Measurements from ENCODE around the gene GSE1.

Gene GSE1

GRCh38 chr16:85680352-85680944, 67.3 kb downstream of the GSE1 start:
- Histone ChIP-seq H3K9ac (ENCODE audit: low read length) (no peak overlapping the region), H3K4me1 (ENCODE audit: control insufficient read depth, insufficient read depth, low read length) (no peaks in the 10 kb centered on the region), H3K27me3 (ENCODE audit: control insufficient read depth, insufficient read depth, low read length) (no peaks in the 10 kb centered on the region), H3K9me3 (ENCODE audit: control insufficient read depth, low read length) (no peaks in the 10 kb centered on the region), H3K4me3 (ENCODE audit: low read length) (no peak overlapping the region), H3K36me3 (ENCODE audit: control insufficient read depth, insufficient read depth, low read length) (no peaks in the 10 kb centered on the region)

DNA sequence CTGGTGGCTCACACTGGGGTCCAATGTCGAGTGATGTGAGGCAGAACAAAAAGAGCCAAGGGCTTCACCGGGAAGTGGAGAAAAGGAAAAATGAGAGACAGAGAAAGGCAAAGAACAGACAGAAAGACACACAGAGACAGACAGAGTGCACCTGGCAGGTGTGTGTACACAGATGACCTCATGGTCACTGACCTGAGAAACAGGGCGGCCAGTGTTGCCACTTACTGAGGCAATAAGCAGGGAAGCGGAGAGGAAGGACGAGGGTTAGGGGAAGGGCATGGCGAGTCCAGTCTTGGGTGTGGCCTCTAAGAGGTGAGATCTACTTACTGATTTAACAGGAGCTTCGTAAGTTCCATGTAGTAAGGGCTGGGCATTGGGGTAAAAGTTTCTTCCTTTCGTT, 68.1 kb downstream of the GSE1 start:
- Histone ChIP-seq H3K4me3 (ENCODE audit: low read length) (no peak overlapping the region), H3K36me3 (ENCODE audit: control insufficient read depth, insufficient read depth, low read length) (no peaks in the 10 kb centered on the region), H3K4me1 (ENCODE audit: control insufficient read depth, insufficient read depth, low read length) (no peaks in the 10 kb centered on the region), H3K9ac (ENCODE audit: low read length) (no peak overlapping the region), H3K27me3 (ENCODE audit: control insufficient read depth, insufficient read depth, low read length) (no peaks in the 10 kb centered on the region), H3K9me3 (ENCODE audit: control insufficient read depth, low read length) (no peaks in the 10 kb centered on the region)

GRCh38 chr16:85682516-85682915, 69.4 kb downstream of the GSE1 start:
- no peaks in the 10 kb centered on the region for H3K4me1 ChIP-seq (ENCODE audit: control insufficient read depth, insufficient read depth, low read length)
- H3K9me3 ChIP-seq (ENCODE audit: control insufficient read depth, low read length) = no peaks in the 10 kb centered on the region
- H3K36me3 ChIP-seq (ENCODE audit: control insufficient read depth, insufficient read depth, low read length) = no peaks in the 10 kb centered on the region
- no peak overlapping the region for H3K4me3 ChIP-seq (ENCODE audit: low read length)
- H3K27me3 ChIP-seq (ENCODE audit: control insufficient read depth, insufficient read depth, low read length) = no peaks in the 10 kb centered on the region
- H3K9ac ChIP-seq (ENCODE audit: low read length) = no peak overlapping the region

- Histone ChIP-seq H3K36me3 (ENCODE audit: control insufficient read depth, insufficient read depth, low read length) (no peaks in the 10 kb centered on the region), H3K27me3 (ENCODE audit: control insufficient read depth, insufficient read depth, low read length) (no peaks in the 10 kb centered on the region), H3K4me3 (ENCODE audit: low read length) (no peak overlapping the region), H3K4me1 (ENCODE audit: control insufficient read depth, insufficient read depth, low read length) (no peaks in the 10 kb centered on the region), H3K9me3 (ENCODE audit: control insufficient read depth, low read length) (no peaks in the 10 kb centered on the region), H3K9ac (ENCODE audit: low read length) (no peak overlapping the region)
Measured at GRCh38 chr16:85683363-85683762, 70.2 kb downstream of the GSE1 start.

DNA sequence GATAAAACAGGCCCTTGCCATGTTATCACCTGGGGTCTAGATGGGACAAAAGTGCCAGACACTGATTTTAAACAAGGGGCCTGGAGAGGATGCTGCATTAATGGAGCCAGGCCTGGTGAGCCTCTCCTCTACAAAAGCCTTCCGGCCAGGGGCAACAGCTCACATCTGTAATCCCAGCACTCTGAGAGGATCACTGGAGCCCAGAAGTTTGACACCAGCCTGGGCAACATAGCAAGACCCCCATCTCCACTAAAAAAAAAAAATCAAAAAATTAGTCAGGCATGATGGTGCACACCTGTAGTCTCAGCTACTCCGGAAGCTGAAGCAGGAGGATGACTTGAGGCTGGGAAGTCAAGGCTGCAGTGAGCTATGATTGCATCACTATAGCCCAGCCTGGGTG, 72.1 kb downstream of the GSE1 start:
- Histone ChIP-seq H3K36me3 (ENCODE audit: control insufficient read depth, insufficient read depth, low read length) (no peaks in the 10 kb centered on the region), H3K9me3 (ENCODE audit: control insufficient read depth, low read length) (no peaks in the 10 kb centered on the region), H3K4me1 (ENCODE audit: control insufficient read depth, insufficient read depth, low read length) (peaks cover 11% of the 10 kb centered on the region), H3K4me3 (ENCODE audit: low read length) (no peak overlapping the region), H3K9ac (ENCODE audit: low read length) (no peak overlapping the region), H3K27me3 (ENCODE audit: control insufficient read depth, insufficient read depth, low read length) (peaks cover 8% of the 10 kb centered on the region)

DNA sequence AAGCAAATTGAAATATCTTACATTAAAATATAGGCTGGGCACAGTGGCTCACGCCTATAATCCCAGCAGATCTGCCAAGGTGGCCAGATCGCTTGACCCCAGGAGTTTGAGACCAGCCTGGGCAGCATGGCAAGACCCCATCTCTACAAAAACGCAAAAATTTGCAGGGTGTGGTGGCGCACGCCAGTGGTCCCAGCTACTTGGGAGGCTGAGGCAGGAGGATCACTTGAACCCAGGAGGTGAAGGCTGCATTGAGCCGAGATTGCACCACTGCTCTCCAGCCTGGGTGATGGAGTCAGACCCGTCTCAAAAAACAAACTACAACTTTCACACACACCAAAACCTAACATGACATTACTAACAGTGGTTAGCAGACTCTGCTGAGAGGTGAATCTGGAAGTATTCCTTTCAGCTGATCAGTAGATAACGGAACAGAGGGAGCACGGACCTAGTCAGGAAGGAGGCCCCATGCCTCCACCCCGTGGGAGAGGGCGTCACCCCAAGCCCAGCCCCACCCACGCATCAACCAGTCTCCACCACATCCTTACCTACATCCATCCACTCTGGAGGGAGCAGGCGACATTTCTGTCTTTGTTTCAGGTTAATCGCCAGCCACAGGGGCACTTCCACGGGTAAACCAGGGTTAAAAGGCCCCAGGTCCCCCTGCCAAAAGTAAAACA, 73.9 kb downstream of the GSE1 start:
- peaks cover 12% of the 10 kb centered on the region for H3K4me1 ChIP-seq (ENCODE audit: control insufficient read depth, insufficient read depth, low read length)
- no peaks in the 10 kb centered on the region for H3K36me3 ChIP-seq (ENCODE audit: control insufficient read depth, insufficient read depth, low read length)
- no peak overlapping the region for H3K9ac ChIP-seq (ENCODE audit: low read length)
- peaks cover 13% of the 10 kb centered on the region for H3K27me3 ChIP-seq (ENCODE audit: control insufficient read depth, insufficient read depth, low read length)
- no peak overlapping the region for H3K4me3 ChIP-seq (ENCODE audit: low read length)
- no peaks in the 10 kb centered on the region for H3K9me3 ChIP-seq (ENCODE audit: control insufficient read depth, low read length)

DNA sequence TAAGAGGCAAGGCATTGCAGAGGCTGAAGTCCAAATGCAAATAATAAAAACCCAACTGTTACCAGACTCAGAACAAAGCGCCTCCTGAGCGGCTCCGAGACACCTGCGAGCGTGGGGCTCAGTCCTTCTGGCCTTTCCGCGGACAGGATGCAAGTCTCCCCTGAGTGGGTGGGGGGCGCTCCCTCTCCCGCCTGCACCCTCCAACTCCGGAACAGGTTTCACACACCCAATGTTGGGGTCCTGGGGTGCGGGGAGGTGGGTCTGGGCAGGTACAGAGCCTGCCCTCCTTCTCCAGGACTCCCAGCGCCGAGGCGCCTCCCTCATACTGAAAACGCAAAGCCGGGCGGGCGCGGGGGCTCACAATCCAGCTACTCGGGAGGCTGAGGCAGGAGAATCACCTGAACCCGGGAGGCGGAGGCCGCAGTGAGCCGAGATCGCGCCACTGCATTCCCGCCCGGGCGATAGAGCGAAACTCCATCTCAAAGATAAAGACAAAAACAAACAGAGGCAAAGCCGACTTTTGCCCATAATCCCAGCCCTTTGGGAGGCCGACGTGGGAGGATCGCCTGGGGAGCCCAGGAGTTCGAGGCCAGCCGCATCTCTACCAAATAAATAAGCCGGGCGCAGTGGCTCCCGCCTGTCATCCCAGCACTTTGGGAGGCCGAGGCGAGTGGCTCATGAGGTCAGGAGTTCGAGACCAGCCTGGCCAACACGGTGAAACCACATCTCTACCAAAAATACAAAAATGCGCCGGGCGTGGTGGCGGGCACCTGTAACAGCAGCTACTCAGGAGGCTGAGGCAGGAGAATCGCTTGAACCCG, 74.7 kb downstream of the GSE1 start:
- no peak overlapping the region for H3K4me3 ChIP-seq (ENCODE audit: low read length)
- peaks cover 13% of the 10 kb centered on the region for H3K27me3 ChIP-seq (ENCODE audit: control insufficient read depth, insufficient read depth, low read length)
- H3K9ac ChIP-seq (ENCODE audit: low read length) = no peak overlapping the region
- no peaks in the 10 kb centered on the region for H3K9me3 ChIP-seq (ENCODE audit: control insufficient read depth, low read length)
- peaks cover 12% of the 10 kb centered on the region for H3K4me1 ChIP-seq (ENCODE audit: control insufficient read depth, insufficient read depth, low read length)
- H3K36me3 ChIP-seq (ENCODE audit: control insufficient read depth, insufficient read depth, low read length) = no peaks in the 10 kb centered on the region

DNA sequence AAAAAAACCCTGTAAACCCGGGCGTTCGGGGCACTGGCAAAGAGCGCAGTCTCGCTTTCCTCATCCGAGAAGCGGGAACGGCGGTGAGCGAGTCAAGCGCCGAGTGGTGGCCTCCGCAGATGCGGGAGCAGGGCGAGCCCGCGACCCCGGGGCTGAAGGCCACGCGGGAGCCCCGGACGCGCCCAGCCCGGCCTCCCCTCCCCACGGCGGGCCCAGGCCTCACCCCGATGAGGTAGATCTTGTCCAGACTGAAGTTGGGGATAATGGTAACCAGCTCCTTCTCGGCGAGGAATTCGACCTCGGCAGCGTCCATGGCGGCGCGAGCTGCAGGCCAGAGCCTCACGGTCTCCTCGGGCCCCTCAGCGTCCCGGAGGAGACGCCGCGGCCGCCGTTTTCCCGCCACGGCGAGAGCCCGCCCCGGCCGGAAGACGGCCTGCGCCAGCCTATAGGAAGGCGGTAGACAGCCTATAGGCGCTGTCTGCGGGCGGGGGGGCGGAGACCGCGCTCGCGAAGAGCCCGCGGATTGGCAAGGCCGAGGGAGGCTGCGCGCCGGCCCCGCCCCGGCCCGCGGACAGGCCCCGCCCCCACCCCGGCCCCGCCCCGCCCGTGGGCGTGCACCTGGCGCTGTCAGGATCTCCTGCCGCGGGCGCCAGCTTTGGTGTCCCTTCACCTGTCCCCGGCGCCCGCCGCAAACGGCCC, 75.6 kb downstream of the GSE1 start, which contains the start of gene GINS2:
GINS2 (minus strand) TSS at position 369 of the 699 bp plus-strand sequence; CDS start at position 313, 56 bp downstream.
- Histone ChIP-seq H3K27me3 (ENCODE audit: control insufficient read depth, insufficient read depth, low read length) (peaks cover 13% of the 10 kb centered on the region), H3K36me3 (ENCODE audit: control insufficient read depth, insufficient read depth, low read length) (no peaks in the 10 kb centered on the region), H3K4me3 (ENCODE audit: low read length) (peak within 1 kb of the TSS; percentile 31), H3K4me1 (ENCODE audit: control insufficient read depth, insufficient read depth, low read length) (peaks cover 12% of the 10 kb centered on the region), H3K9me3 (ENCODE audit: control insufficient read depth, low read length) (no peaks in the 10 kb centered on the region), H3K9ac (ENCODE audit: low read length) (peak within 1 kb of the TSS; percentile 41)

DNA sequence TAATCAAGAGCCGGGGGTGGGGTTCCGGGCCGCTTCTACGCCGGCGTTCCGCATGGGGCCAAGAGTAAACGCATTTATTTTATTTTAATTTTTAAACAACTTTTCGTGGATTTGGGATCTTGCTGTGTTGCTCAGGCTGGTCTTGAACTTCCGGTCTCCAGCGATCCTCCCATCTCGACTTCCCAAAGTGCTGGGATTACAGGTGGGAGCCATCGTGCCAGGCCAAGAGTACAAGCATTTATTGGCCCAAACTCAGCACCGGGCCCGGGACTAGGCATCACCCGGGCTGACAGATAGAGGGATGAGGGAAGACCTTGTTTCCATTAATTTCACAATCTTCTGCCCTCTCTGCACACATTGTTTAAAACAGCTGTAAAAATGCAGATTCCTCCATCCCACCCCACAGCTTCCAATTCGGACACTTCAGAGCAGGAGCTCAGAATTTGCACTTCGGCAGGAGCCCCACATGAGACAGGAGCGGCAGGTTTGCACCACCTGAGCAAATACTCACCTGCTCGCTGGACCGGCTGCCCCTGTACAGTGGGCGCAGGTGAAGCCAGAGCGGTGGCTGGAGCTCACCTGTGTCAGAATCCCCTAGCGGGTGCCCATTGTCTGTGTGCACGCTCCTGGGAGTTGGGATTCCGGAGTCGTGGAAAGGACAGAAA, 76.3 kb downstream of the GSE1 start:
- Histone ChIP-seq H3K27me3 (ENCODE audit: control insufficient read depth, insufficient read depth, low read length) (peaks cover 13% of the 10 kb centered on the region), H3K4me3 (ENCODE audit: low read length) (no peak overlapping the region), H3K9ac (ENCODE audit: low read length) (no peak overlapping the region), H3K36me3 (ENCODE audit: control insufficient read depth, insufficient read depth, low read length) (no peaks in the 10 kb centered on the region), H3K9me3 (ENCODE audit: control insufficient read depth, low read length) (no peaks in the 10 kb centered on the region), H3K4me1 (ENCODE audit: control insufficient read depth, insufficient read depth, low read length) (peaks cover 12% of the 10 kb centered on the region)

GRCh38 chr16:85689950-85690320, 76.8 kb downstream of the GSE1 start:
- H3K36me3 ChIP-seq (ENCODE audit: control insufficient read depth, insufficient read depth, low read length) = no peaks in the 10 kb centered on the region
- H3K4me1 ChIP-seq (ENCODE audit: control insufficient read depth, insufficient read depth, low read length) = peaks cover 12% of the 10 kb centered on the region
- H3K4me3 ChIP-seq (ENCODE audit: low read length) = no peak overlapping the region
- peaks cover 13% of the 10 kb centered on the region for H3K27me3 ChIP-seq (ENCODE audit: control insufficient read depth, insufficient read depth, low read length)
- no peaks in the 10 kb centered on the region for H3K9me3 ChIP-seq (ENCODE audit: control insufficient read depth, low read length)
- H3K9ac ChIP-seq (ENCODE audit: low read length) = no peak overlapping the region

DNA sequence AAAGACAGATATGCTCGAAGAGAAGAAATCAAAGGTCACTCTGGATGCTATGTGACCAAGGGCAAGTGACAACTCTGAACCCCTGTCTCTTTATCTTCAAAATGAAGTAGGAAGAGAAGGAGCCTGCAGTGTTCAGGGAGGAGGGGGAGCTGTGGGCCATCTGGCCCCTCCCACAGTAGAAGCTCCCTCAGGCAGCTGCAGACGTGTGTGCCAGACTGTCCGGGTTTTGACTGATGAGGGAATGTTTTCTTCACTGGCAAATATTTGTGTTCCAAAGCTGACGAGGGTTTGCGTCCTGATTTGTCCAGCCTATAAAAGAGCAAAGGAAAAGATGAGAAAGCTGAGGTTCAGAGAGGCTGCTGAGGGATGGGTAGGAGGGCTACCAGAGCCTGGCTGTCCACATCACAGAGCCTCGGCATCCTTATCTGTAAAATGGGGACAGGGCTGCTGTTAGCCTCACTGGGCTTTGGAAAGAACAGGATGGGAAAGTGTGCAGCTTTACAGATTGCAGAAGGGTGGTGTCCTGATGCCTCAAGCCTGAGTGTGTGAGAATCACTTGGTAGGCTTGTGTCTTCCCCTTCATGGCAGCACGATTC, 77.4 kb downstream of the GSE1 start:
- H3K36me3 ChIP-seq (ENCODE audit: control insufficient read depth, insufficient read depth, low read length) = no peaks in the 10 kb centered on the region
- no peak overlapping the region for H3K9ac ChIP-seq (ENCODE audit: low read length)
- H3K4me3 ChIP-seq (ENCODE audit: low read length) = no peak overlapping the region
- no peaks in the 10 kb centered on the region for H3K9me3 ChIP-seq (ENCODE audit: control insufficient read depth, low read length)
- peaks cover 12% of the 10 kb centered on the region for H3K4me1 ChIP-seq (ENCODE audit: control insufficient read depth, insufficient read depth, low read length)
- peaks cover 19% of the 10 kb centered on the region for H3K27me3 ChIP-seq (ENCODE audit: control insufficient read depth, insufficient read depth, low read length)
